A549 (cell line): ENCODE results near the gene RIMS3. TPM values are rescaled to one million over a fixed set of nuclear protein-coding genes. Genes with fewer than 3 reads are reported as not detected.

Experiments
- ATAC-seq, 2 experiments: fragments of 200-7000 bp in 1 of 2; fragments of >200 bp in 1 of 2; cut with Nextera tagmentation in 1 of 2; cut with Tn5 transposase in 1 of 2; 3 replicates each; pipeline versions ENCODE4 v1.8.0 to v1.9.1; 2018 to 2020; ENCODE audit warnings: mild to moderate bottlenecking in 1 of 2, moderate library complexity in 1 of 2
- CTCF ChIA-PET: fragments of 300-600 bp; sonication (Branson Sonifier 250); formaldehyde crosslinking; extraction: SDS; loops from one replicate; lab custom pipeline; 2021; ENCODE audit warnings: antibody characterized with exemption, inconsistent platforms; lab: Yijun Ruan, JAX
- POLR2A ChIA-PET: fragments of 350-600 bp; formaldehyde crosslinking; extraction: SDS; loops from one replicate; lab custom pipeline; 2021; ENCODE audit warnings: antibody characterized with exemption, inconsistent platforms; lab: Yijun Ruan, JAX
- DNase-seq, 2 experiments: peaks; one replicate each; pipeline versions ENCODE4 v3.0.0 to v3.0.0-alpha.2; 2011 to 2016; ENCODE audit warnings: low read depth in 1 of 2, low spot score in 1 of 2
- FAIRE-seq: peaks from 2 replicates; lab custom pipeline; 2011; peaks lifted over from hg19 to GRCh38; lab: Jason Lieb, UNC
- H3K27ac ChIP-seq, 2 experiments: fragments of >200 bp; sonication (Bioruptor Twin); formaldehyde crosslinking; 3 replicates each; pipeline ENCODE4 v1.5.1; 2016 to 2017
- H3K4me1 ChIP-seq: fragments of >200 bp; sonication (Bioruptor Twin); formaldehyde crosslinking; 3 replicates; pipeline ENCODE4 v1.6.1; 2016
- H3K4me2 ChIP-seq: fragments of >200 bp; sonication (Bioruptor Twin); formaldehyde crosslinking; 3 replicates; pipeline ENCODE4 v1.6.1; 2016
- H3K4me3 ChIP-seq: fragments of >200 bp; sonication (Bioruptor Twin); formaldehyde crosslinking; 3 replicates; pipeline ENCODE4 v1.5.1; 2016
- H3K9me3 ChIP-seq: fragments of >200 bp; sonication (Bioruptor Twin); formaldehyde crosslinking; 3 replicates; pipeline ENCODE4 v1.6.1; 2016
- BHLHE40 ChIP-seq: IDR thresholded peaks from 2 replicates; pipeline ENCODE4 v1.6.1; 2012; ENCODE audit warnings: low read depth, low read length, inconsistent platforms
- CBX2 ChIP-seq: fragments of 200-600 bp; sonication (generic); IDR thresholded peaks from 2 replicates; pipeline ENCODE4 v1.6.1; 2016; ENCODE audit warnings: low read depth, mild to moderate bottlenecking, borderline replicate concordance
- EHF ChIP-seq: fragments of 250-450 bp; sonication (Bioruptor Pico); IDR thresholded peaks from 2 replicates; pipeline ENCODE4 v1.5.0; 2020; ENCODE audit warnings: mild to moderate bottlenecking
- EHMT2 ChIP-seq: fragments of 200-600 bp; sonication (generic); IDR thresholded peaks from 2 replicates; pipeline ENCODE4 v1.6.1; 2016; ENCODE audit warnings: antibody characterized with exemption, low read depth, mild to moderate bottlenecking, moderate library complexity
- ESRRA ChIP-seq: fragments of 150-350 bp; IDR thresholded peaks from 2 replicates; pipeline ENCODE4 v1.6.1; 2014; ENCODE audit warnings: mild to moderate bottlenecking, low read length, borderline replicate concordance
- FOSB ChIP-seq: fragments of 250-450 bp; sonication (Bioruptor Pico); IDR thresholded peaks from 2 replicates; pipeline ENCODE4 v1.5.0; 2020; ENCODE audit warnings: mild to moderate bottlenecking, moderate library complexity
- FOXS1 ChIP-seq: fragments of 250-450 bp; sonication (Bioruptor Pico); IDR thresholded peaks from 2 replicates; pipeline ENCODE4 v1.5.0; 2020; ENCODE audit warnings: mild to moderate bottlenecking, moderate library complexity
- HDAC2 ChIP-seq: fragments of 200-600 bp; sonication (generic); IDR thresholded peaks from 2 replicates; pipeline ENCODE4 v1.6.1; 2016
- HEYL ChIP-seq: fragments of 250-450 bp; sonication (Bioruptor Pico); IDR thresholded peaks from 2 replicates; pipeline ENCODE4 v1.8.0; 2021; ENCODE audit warnings: mild to moderate bottlenecking, moderate library complexity
- HOXA7 ChIP-seq: fragments of 250-450 bp; sonication (Bioruptor Pico); IDR thresholded peaks from 2 replicates; pipeline ENCODE4 v1.5.0; 2020; ENCODE audit warnings: mild to moderate bottlenecking, moderate library complexity
- HOXB5 ChIP-seq: fragments of 250-450 bp; sonication (Bioruptor Pico); IDR thresholded peaks from 2 replicates; pipeline ENCODE4 v1.5.0; 2020; ENCODE audit warnings: mild to moderate bottlenecking, moderate library complexity
- JUN ChIP-seq, 2 experiments: fragments of >200 bp; sonication (Bioruptor Twin); formaldehyde crosslinking; IDR thresholded peaks; 2 replicates in 1 of 2; 3 replicates in 1 of 2; pipeline ENCODE4 v1.6.1; 2016 to 2017
- JUNB ChIP-seq: fragments of >200 bp; sonication (Bioruptor Twin); formaldehyde crosslinking; IDR thresholded peaks from 2 replicates; pipeline ENCODE4 v1.6.1; 2016
- KDM1A ChIP-seq: fragments of 200-600 bp; sonication (generic); IDR thresholded peaks from 2 replicates; pipeline ENCODE4 v1.6.1; 2016; ENCODE audit warnings: low read depth, mild to moderate bottlenecking
- KDM5A ChIP-seq: fragments of 200-600 bp; sonication (generic); IDR thresholded peaks from 2 replicates; pipeline ENCODE4 v1.6.1; 2016; ENCODE audit warnings: antibody characterized with exemption, mild to moderate bottlenecking
- MAFK ChIP-seq: fragments of 450-650 bp; IDR thresholded peaks from 2 replicates; pipeline ENCODE4 v1.6.1; 2014; ENCODE audit not compliant: partially characterized antibody
- MAZ ChIP-seq: fragments of 150-350 bp; IDR thresholded peaks from 2 replicates; pipeline ENCODE4 v1.6.1; 2014; ENCODE audit warnings: antibody characterized with exemption, low read depth, low read length, borderline replicate concordance
- MYC ChIP-seq: IDR thresholded peaks from 2 replicates; pipeline ENCODE4 v1.6.1; 2012; ENCODE audit warnings: mild to moderate bottlenecking, inconsistent platforms, low read length, improper control_type of control experiment, borderline replicate concordance
- NR3C1 ChIP-seq: fragments of >200 bp; sonication (Bioruptor Twin); formaldehyde crosslinking; IDR thresholded peaks from 3 replicates; pipeline ENCODE4 v1.6.1; 2017
- POLR2AphosphoS2 ChIP-seq: conservative IDR thresholded peaks from 2 replicates; pipeline ENCODE4 v1.6.1; 2012; ENCODE audit warnings: low read length, improper control_type of control experiment, inconsistent platforms
- RARB ChIP-seq: fragments of 250-450 bp; sonication (Bioruptor Pico); IDR thresholded peaks from 2 replicates; pipeline ENCODE4 v1.8.0; 2021; ENCODE audit warnings: mild to moderate bottlenecking, moderate library complexity
- RCOR1 ChIP-seq: fragments of 150-350 bp; IDR thresholded peaks from 2 replicates; pipeline ENCODE4 v1.6.1; 2014; ENCODE audit warnings: antibody characterized with exemption, low read length, low read depth
- RNF2 ChIP-seq: fragments of 200-600 bp; sonication (generic); IDR thresholded peaks from 2 replicates; pipeline ENCODE4 v1.6.1; 2016; ENCODE audit warnings: low read depth, mild to moderate bottlenecking, antibody characterized with exemption, moderate library complexity, borderline replicate concordance
- SMC3 ChIP-seq: fragments of >200 bp; sonication (Bioruptor Twin); formaldehyde crosslinking; IDR thresholded peaks from 3 replicates; pipeline ENCODE4 v1.6.1; 2018; ENCODE audit warnings: inconsistent platforms
- SREBF2 ChIP-seq: fragments of 450-650 bp; IDR thresholded peaks from 2 replicates; pipeline ENCODE4 v1.6.1; 2014; ENCODE audit warnings: mild to moderate bottlenecking, moderate library complexity
- TP53 ChIP-seq: fragments of 250-450 bp; sonication (Bioruptor Pico); IDR thresholded peaks from 2 replicates; pipeline ENCODE4 v1.5.0; 2021; ENCODE audit warnings: mild to moderate bottlenecking, moderate library complexity
- ZC3H11A ChIP-seq: fragments of 450-650 bp; IDR thresholded peaks from 2 replicates; pipeline ENCODE4 v1.6.1; 2014; ENCODE audit warnings: antibody characterized with exemption, mild to moderate bottlenecking
- ZNF302 ChIP-seq: fragments of 250-450 bp; sonication (Bioruptor Pico); IDR thresholded peaks from 2 replicates; pipeline ENCODE4 v1.9.0; 2021; ENCODE audit warnings: inconsistent platforms, mild to moderate bottlenecking, moderate library complexity
- WGBS: methylation state at CpG from one replicate; pipeline ENCODE4 v1.1.6; 2017; ENCODE audit errors: missing lambda C conversion rate; 5-methylcytosine and 5-hydroxymethylcytosine counted together
- polyA plus RNA-seq, 4 experiments: library from polyadenylated mRNA; depleted of rRNA in 3 of 4; stranded (reverse); fragments of >200 nt; fragmentation: RNase III in 1 of 4; extraction: RNeasy Plus Mini Kit Qiagen cat#74134 plus additional on column Dnase treatment in 1 of 4; gene quantifications; 2 replicates in 3 of 4; 3 replicates in 1 of 4; pipeline ENCODE4 v1.2.3, GENCODE V29; 2011 to 2017

Gene RIMS3
- polyA plus RNA-seq, 2 of the 4 experiments (the other 2 are of a cell fraction): 1.5 to 1.9 TPM

DNA sequence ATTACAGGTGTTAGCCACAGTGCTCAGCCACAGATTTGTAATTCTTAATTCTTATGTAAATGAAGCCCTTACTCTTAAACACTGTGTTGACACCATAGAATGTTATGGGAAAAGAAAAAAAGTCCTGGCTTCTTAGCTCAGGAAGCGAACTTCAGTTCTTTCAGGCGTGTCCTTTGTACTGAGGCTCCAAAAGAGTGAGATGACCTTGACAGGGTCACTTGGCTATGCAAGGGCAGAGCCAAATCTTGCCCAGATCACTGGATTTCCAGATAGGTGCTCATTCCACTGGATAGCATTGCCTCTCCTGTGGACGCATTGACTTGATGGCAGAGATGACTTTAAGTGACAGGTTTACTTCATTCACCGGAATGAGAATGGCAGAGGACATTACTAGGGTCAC is 30.8 kb upstream of the RIMS3 start:
- Histone ChIP-seq H3K27ac (no peak overlapping the region), H3K4me2 (no peak overlapping the region), H3K9me3 (no peaks in the 10 kb centered on the region), H3K4me3 (no peak overlapping the region), H3K4me1 (peaks cover 13% of the 10 kb centered on the region)
- ChIA-PET POLR2A (no interaction called here), CTCF (no interaction called here)
- FAIRE-seq (no peak), DNase-seq (no peak), ATAC-seq (no peak)
- no peak for TF ChIP-seq POLR2AphosphoS2
- no peak for TF ChIP-seq EHF (CRISPR knock-in tag)
- TF ChIP-seq FOXS1: no peak
- no peak for TF ChIP-seq RARB (CRISPR knock-in tag)
- TF ChIP-seq JUN (IDR thresholded peaks at IDR 0.05): no peak
- no peak for TF ChIP-seq CBX2
- TF ChIP-seq SMC3: no peak
- TF ChIP-seq HOXA7: no peak
- TF ChIP-seq MAZ: no peak
- no peak for TF ChIP-seq HDAC2
- no peak for TF ChIP-seq RCOR1
- no peak for TF ChIP-seq KDM5A
- no peak for TF ChIP-seq KDM1A
- no peak for TF ChIP-seq NR3C1
- no peak for TF ChIP-seq TP53
- no peak for TF ChIP-seq SREBF2
- no peak for TF ChIP-seq ZNF302 (CRISPR knock-in tag)
- TF ChIP-seq JUNB: no peak
- TF ChIP-seq FOSB: no peak
- no peak for TF ChIP-seq ZC3H11A
- 90% methylated on average over 4 of the region's 4 CpGs for WGBS

DNA sequence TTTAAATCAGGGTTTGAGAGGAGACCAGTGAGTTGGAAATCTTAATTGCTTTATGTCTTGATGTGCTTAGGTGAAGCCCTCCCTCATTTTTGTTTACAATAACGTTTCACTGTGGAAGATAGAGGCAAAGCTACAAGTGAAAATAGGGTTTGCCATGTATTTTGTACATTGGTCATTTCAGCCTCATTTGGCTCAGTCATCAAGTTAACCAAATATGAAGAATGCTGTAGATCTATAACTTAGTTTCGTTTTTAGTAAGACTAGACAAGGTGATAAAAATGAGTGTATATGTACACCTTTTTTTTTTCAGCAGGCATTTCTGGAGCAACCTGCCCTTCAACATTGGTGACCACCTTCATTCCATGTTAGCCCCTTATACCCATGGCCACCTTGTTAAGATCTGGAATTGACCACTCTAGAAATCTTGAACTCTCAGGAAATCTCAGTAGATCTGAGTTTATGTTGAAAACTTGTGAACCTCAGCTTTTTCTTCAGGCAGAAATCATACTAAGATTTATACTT is 28.9 kb upstream of the RIMS3 start:
- Histone ChIP-seq H3K4me3 (no peak overlapping the region), H3K4me2 (peak overlapping the region; percentile 96; the same call in 1 of the 3 replicates), H3K4me1 (peaks cover 18% of the 10 kb centered on the region), H3K27ac (no peak overlapping the region)
- FAIRE-seq: no peak
- WGBS: 47% methylated on average over 2 of the region's 2 CpGs
- TF ChIP-seq RARB (CRISPR knock-in tag) (no peak), ZC3H11A (no peak), BHLHE40 (no peak), MYC (no peak), POLR2AphosphoS2 (no peak), ESRRA (no peak), MAZ (no peak), HEYL (CRISPR knock-in tag) (no peak), MAFK (no peak), EHMT2 (no peak), FOXS1 (no peak), HOXB5 (CRISPR knock-in tag) (no peak)
- TF ChIP-seq, all 56 proteins: peak for 0
- no peaks in the 10 kb centered on the region for H3K9me3 ChIP-seq
- DNase-seq (no peak), ATAC-seq (no peak)
- ChIA-PET CTCF (interaction anchor here (1.6 kb wide), 1 partner anchor 82 kb away, joined by 3 read pairs; no protein-coding TSS in a partner anchor), POLR2A (no interaction called here)

DNA sequence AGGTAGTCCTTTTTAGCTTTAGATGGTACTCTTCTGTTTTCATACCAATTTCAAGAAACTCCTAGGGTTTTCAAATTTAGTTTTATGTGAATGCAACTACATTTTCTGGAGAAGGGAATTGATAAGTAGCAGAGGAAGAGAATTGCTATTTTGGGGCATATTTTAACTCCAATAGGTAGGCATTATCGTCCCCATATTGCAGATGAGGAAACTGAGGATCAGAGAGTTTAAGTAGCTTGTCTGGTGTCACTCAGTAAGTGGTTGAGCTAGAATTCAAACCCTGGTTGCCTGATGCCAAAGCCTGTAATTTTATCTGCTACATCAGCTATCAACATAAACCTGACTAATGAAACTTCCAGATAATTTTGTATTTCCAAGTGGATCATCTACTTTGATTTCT is 27.9 kb upstream of the RIMS3 start:
- no peak for DNase-seq
- ChIA-PET POLR2A (no interaction called here), CTCF (interaction anchor here (1.0 to 1.4 kb wide), 2 partner anchors 9 to 156 kb away, joined by 3 to 4 read pairs; no protein-coding TSS in a partner anchor)
- H3K9me3 ChIP-seq: no peaks in the 10 kb centered on the region
- ATAC-seq: no peak
- 100% methylated on average over 1 of the region's 1 CpG for WGBS
- no peak overlapping the region for H3K4me3 ChIP-seq
- H3K27ac ChIP-seq: peak overlapping the region; percentile 99 to 100; a peak in 4 of 6 replicates
- FAIRE-seq: no peak
- H3K4me2 ChIP-seq: peak overlapping the region; percentile 96
- peaks cover 18% of the 10 kb centered on the region for H3K4me1 ChIP-seq
- TF ChIP-seq RNF2: no peak
